MM.1S (cell line): ENCODE measurements around the gene LEO1.
A peak's percentile ranks its signal among the peaks of the same experiment; 100 is the strongest.

Experiments
- DNase-seq: peaks from one replicate; pipeline ENCODE4 v3.0.0-alpha.2; 2015
- H2AFZ ChIP-seq: fragments of 300-600 bp; sonication (generic); 2 replicates; pipeline ENCODE4 v1.6.0; 2016; ENCODE audit warnings: antibody characterized with exemption, low read length
- H3F3A ChIP-seq: fragments of 300-600 bp; sonication (generic); 2 replicates; pipeline ENCODE4 v1.6.1; 2016; ENCODE audit warnings: mild to moderate bottlenecking, antibody characterized with exemption, low read length, moderate library complexity, mixed read lengths; ENCODE audit not compliant: insufficient read depth
- H3K27ac ChIP-seq: fragments of 300-600 bp; sonication (generic); 2 replicates; pipeline ENCODE4 v1.5.1; 2016; ENCODE audit warnings: mild to moderate bottlenecking, low read length
- H3K27me3 ChIP-seq: fragments of 300-600 bp; sonication (generic); replicated peaks from 2 replicates; pipeline ENCODE4 v1.6.0; 2016; ENCODE audit warnings: low read length; ENCODE audit not compliant: insufficient read depth
- H3K36me3 ChIP-seq: fragments of 300-600 bp; sonication (generic); replicated peaks from 2 replicates; pipeline ENCODE4 v1.6.1; 2016; ENCODE audit warnings: mild to moderate bottlenecking, low read length, mixed read lengths; ENCODE audit not compliant: insufficient read depth
- H3K4me1 ChIP-seq: fragments of 300-600 bp; sonication (generic); 2 replicates; pipeline ENCODE4 v1.6.1; 2016; ENCODE audit warnings: low read length, mixed read lengths
- H3K4me2 ChIP-seq: fragments of 300-600 bp; sonication (generic); 2 replicates; pipeline ENCODE4 v1.6.0; 2016; ENCODE audit warnings: low read depth, low read length
- H3K4me3 ChIP-seq: fragments of 300-600 bp; sonication (generic); 2 replicates; pipeline ENCODE4 v1.5.1; 2016; ENCODE audit warnings: low read length, mixed read lengths
- H3K79me2 ChIP-seq: fragments of 300-600 bp; sonication (generic); 2 replicates; pipeline ENCODE4 v1.6.1; 2016; ENCODE audit warnings: mixed run types, low read length, mixed read lengths
- H3K9ac ChIP-seq: fragments of 300-600 bp; sonication (generic); 2 replicates; pipeline ENCODE4 v1.6.1; 2016; ENCODE audit warnings: low read length, mixed read lengths
- H3K9me2 ChIP-seq: fragments of 300-600 bp; sonication (generic); replicated peaks from 2 replicates; pipeline ENCODE4 v1.6.1; 2016; ENCODE audit warnings: mild to moderate bottlenecking, low read length, mixed read lengths; ENCODE audit not compliant: insufficient read depth
- H3K9me3 ChIP-seq: fragments of 300-600 bp; sonication (generic); replicated peaks from 2 replicates; pipeline ENCODE4 v1.6.1; 2016; ENCODE audit warnings: mild to moderate bottlenecking, low read length, mixed read lengths; ENCODE audit not compliant: insufficient read depth
- H4K20me1 ChIP-seq: fragments of 300-600 bp; sonication (generic); 2 replicates; pipeline ENCODE4 v1.6.1; 2016; ENCODE audit warnings: mild to moderate bottlenecking, low read length, moderate library complexity, mixed read lengths; ENCODE audit not compliant: insufficient read depth
- EZH2 ChIP-seq: fragments of 300-600 bp; sonication (generic); optimal IDR thresholded peaks from 2 replicates; pipeline ENCODE3; 2017; ENCODE audit warnings: low read depth, mild to moderate bottlenecking, antibody characterized with exemption, low read length, mixed read lengths
- EZH2phosphoT487 ChIP-seq: fragments of 300-600 bp; sonication (generic); IDR thresholded peaks from 2 replicates; pipeline ENCODE4 v1.6.1; 2018; ENCODE audit warnings: antibody characterized with exemption, low read length
- TF ChIP-seq, protein P1 (sequence below): fragments of 300-600 bp; sonication (generic); IDR thresholded peaks from 2 replicates; pipeline ENCODE4 v1.5.1; 2016; ENCODE audit warnings: antibody characterized with exemption, low read length, mixed read lengths

The LEO1 gene

DNA sequence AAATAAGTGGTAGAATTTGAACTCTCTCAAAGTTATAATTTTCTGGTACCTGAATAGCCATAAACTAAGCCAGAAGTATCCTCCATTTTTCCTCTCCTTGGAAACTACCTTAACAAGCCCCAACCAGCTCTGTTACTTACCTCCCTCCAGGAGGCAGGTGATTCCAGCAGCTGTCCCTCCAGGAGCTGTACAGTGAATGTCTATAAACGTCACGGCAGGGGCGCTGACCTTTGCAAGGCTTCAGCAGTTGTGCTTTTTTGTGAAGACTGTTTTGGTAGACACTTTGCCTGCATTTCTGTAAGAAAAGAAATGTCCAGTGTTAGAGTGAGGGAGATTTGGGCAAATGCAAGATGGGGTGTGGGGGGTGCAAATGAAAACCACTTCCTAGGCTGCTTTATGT lies 67.2 kb downstream of the LEO1 start:
- Histone ChIP-seq H3K36me3 (peaks cover 4% of the 10 kb centered on the region; the same call in 1 of the 2 replicates), H3K79me2 (no peaks in the 10 kb centered on the region)
- no peak for TF ChIP-seq EZH2phosphoT487
- TF ChIP-seq, protein P1, sequence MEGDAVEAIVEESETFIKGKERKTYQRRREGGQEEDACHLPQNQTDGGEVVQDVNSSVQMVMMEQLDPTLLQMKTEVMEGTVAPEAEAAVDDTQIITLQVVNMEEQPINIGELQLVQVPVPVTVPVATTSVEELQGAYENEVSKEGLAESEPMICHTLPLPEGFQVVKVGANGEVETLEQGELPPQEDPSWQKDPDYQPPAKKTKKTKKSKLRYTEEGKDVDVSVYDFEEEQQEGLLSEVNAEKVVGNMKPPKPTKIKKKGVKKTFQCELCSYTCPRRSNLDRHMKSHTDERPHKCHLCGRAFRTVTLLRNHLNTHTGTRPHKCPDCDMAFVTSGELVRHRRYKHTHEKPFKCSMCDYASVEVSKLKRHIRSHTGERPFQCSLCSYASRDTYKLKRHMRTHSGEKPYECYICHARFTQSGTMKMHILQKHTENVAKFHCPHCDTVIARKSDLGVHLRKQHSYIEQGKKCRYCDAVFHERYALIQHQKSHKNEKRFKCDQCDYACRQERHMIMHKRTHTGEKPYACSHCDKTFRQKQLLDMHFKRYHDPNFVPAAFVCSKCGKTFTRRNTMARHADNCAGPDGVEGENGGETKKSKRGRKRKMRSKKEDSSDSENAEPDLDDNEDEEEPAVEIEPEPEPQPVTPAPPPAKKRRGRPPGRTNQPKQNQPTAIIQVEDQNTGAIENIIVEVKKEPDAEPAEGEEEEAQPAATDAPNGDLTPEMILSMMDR = no peak
- TF ChIP-seq EZH2 = no peak

DNA sequence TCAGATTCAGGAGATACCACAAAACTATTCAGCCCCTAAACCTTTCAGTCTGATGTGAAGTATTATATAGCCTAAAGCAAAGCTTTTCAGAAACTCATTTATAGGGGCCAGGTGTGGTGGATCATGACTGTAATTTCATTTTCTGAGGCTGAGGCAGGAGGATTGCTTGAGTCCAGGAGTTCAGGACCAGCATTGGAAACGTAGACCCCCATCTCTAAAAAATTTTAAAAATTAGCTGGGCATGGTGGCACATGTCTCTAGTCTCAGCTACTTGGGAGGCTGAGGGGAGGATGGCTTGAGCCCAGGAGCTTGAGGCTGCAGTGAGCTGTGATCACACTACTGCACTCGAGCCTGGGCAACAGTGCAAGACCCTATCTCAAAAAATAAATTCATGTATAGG lies 82.1 kb downstream of the LEO1 start:
- DNase-seq = no peak
- no peaks in the 10 kb centered on the region for H3K9me2 ChIP-seq

More for the DNA sequence above, 67.2 kb downstream of the LEO1 start:
- H3K4me2 ChIP-seq = no peak overlapping the region
- no peaks in the 10 kb centered on the region for H4K20me1 ChIP-seq
- DNase-seq = no peak
- no peaks in the 10 kb centered on the region for H3K9me2 ChIP-seq
- H3K4me3 ChIP-seq = no peak overlapping the region
- H3K9me3 ChIP-seq = no peaks in the 10 kb centered on the region
- no peaks in the 10 kb centered on the region for H3F3A ChIP-seq
- no peaks in the 10 kb centered on the region for H3K4me1 ChIP-seq
- H3K9ac ChIP-seq = no peak overlapping the region
- no peak overlapping the region for H2AFZ ChIP-seq
- H3K27ac ChIP-seq = no peak overlapping the region
- H3K27me3 ChIP-seq = no peaks in the 10 kb centered on the region

DNA sequence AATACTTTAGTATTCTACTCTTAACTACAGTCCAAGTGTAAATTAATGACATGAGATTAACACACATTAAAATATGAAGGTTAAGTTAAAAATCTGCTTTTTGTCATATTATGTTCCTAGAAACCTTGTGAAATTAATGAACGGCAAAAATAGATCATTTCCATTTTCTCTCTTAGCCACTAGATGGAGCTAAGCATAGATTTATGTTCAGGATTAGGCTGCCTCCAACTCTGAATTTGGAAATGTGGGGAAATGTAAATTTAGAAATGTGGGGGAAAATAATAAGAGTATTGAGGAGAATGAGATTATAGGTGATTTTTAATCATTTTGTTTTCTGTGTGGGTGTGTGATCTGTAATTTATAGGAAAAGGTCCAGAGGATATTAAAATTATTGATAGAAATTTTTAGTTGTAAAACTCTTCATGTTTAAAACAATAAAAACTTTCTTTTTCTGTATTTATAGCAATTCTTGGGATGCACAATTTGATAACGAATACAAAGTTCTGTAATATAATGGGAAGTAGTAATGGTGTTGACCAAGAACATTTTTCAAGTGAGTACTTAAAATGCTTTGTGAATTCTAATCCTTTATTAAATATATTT lies 82.9 kb downstream of the LEO1 start:
- no peak overlapping the region for H3K27ac ChIP-seq
- no peaks in the 10 kb centered on the region for H3K9me3 ChIP-seq
- H2AFZ ChIP-seq = no peak overlapping the region
- 0 out of 2 replicates have a peak, but pooled peaks cover 6% of the 10 kb centered on the region for H3F3A ChIP-seq
- no peaks in the 10 kb centered on the region for H4K20me1 ChIP-seq
- H3K9me2 ChIP-seq = no peaks in the 10 kb centered on the region
- H3K9ac ChIP-seq = no peak overlapping the region
- peaks cover 4% of the 10 kb centered on the region; the same call in 1 of the 2 replicates for H3K79me2 ChIP-seq
- no peak overlapping the region for H3K4me3 ChIP-seq
- H3K4me1 ChIP-seq = 0 out of 2 replicates have a peak, but pooled peaks cover 4% of the 10 kb centered on the region
- TF ChIP-seq EZH2 (no peak), EZH2phosphoT487 (no peak)
- TF ChIP-seq, protein P1 = peak; percentile 81
- H3K4me2 ChIP-seq = no peak overlapping the region
- H3K36me3 ChIP-seq = no peaks in the 10 kb centered on the region
- H3K27me3 ChIP-seq = no peaks in the 10 kb centered on the region
- DNase-seq = peak; percentile 21

More for the DNA sequence above, 82.1 kb downstream of the LEO1 start:
- Histone ChIP-seq H2AFZ (no peak overlapping the region), H3K4me2 (no peak overlapping the region), H3K79me2 (no peaks in the 10 kb centered on the region), H3K9ac (no peak overlapping the region), H4K20me1 (no peaks in the 10 kb centered on the region), H3K4me1 (0 out of 2 replicates have a peak, but pooled peaks cover 4% of the 10 kb centered on the region), H3F3A (0 out of 2 replicates have a peak, but pooled peaks cover 6% of the 10 kb centered on the region), H3K4me3 (no peak overlapping the region), H3K9me3 (no peaks in the 10 kb centered on the region), H3K27ac (no peak overlapping the region), H3K27me3 (no peaks in the 10 kb centered on the region), H3K36me3 (no peaks in the 10 kb centered on the region)
- TF ChIP-seq, protein P1 = no peak
- TF ChIP-seq EZH2 = no peak
- TF ChIP-seq EZH2phosphoT487 = no peak
